Left kidney (tissue), 8 donors: ENCODE measurements around the gene HEPHL1. TPM values are rescaled to one million over a fixed set of nuclear protein-coding genes. Genes with fewer than 3 reads are reported as not detected.
"Not testable (repeated sequence)": the region's sequence is repeated elsewhere in the genome, so short reads cannot be mapped to it uniquely, and the experiment has no call there.

Source experiments
- DNase-seq: peaks from one replicate; pipeline ENCODE4 v3.0.0-alpha.2; 2013
- long read RNA-seq, 8 donors: transcript quantifications; one replicate each; lab custom pipeline, GENCODE V29; 2026
- polyA plus RNA-seq: library from polyadenylated mRNA; unstranded; fragments of 120-200 nt; gene quantifications from one replicate; pipeline ENCODE4 v1.2.1, GENCODE V29; 2013; ENCODE audit not compliant: insufficient read length

HEPHL1 gene
- 0.33 TPM for polyA plus RNA-seq
- long read RNA-seq, donor 1: 0 reads
- long read RNA-seq, donor 2: 0 reads
- long read RNA-seq, donor 3: 0 reads
- long read RNA-seq, donor 4: 0 reads
- long read RNA-seq, donor 5, partial matches to known transcripts: 13 of 13 reads
- long read RNA-seq, donor 5, other reads (novel, unspliced or antisense): 0 of 13 reads
- long read RNA-seq, donor 6: 0 reads
- long read RNA-seq, donor 7, partial matches to known transcripts: 15 of 15 reads
- long read RNA-seq, donor 7, other reads (novel, unspliced or antisense): 0 of 15 reads
- long read RNA-seq, donor 8: 0 reads

GRCh38 chr11:94020777-94021481, at the start of gene HEPHL1:
Gene HEPHL1, plus strand, starts transcription at chr11:94021354. Its CDS starts 15 bp downstream, at chr11:94021369.
- DNase-seq: peak; percentile 39

- no peak for DNase-seq
Measured at GRCh38 chr11:93972790-93973189, 48.4 kb upstream of the HEPHL1 start.

GRCh38 chr11:93973322-93974051, 47.7 kb upstream of the HEPHL1 start:
- DNase-seq: not testable (repeated sequence)

- DNase-seq: no peak
Measured at GRCh38 chr11:93974759-93975158, 46.4 kb upstream of the HEPHL1 start.

GRCh38 chr11:93976577-93977254, 44.4 kb upstream of the HEPHL1 start:
- not testable (repeated sequence) for DNase-seq

- DNase-seq: no peak
Measured at GRCh38 chr11:93983542-93984195, 37.5 kb upstream of the HEPHL1 start.

GRCh38 chr11:93984196-93984567, 37.0 kb upstream of the HEPHL1 start:
- peak; percentile 18 for DNase-seq

GRCh38 chr11:93984936-93985335, 36.2 kb upstream of the HEPHL1 start:
- no peak for DNase-seq

- no peak for DNase-seq
Measured at GRCh38 chr11:93986716-93987115, 34.4 kb upstream of the HEPHL1 start.

GRCh38 chr11:93988455-93988854, 32.7 kb upstream of the HEPHL1 start:
- no peak for DNase-seq

- no peak for DNase-seq
Measured at GRCh38 chr11:93988912-93989311, 32.2 kb upstream of the HEPHL1 start.

- DNase-seq: no peak
Measured at GRCh38 chr11:93993747-93994146, 27.4 kb upstream of the HEPHL1 start.

GRCh38 chr11:93997741-93998140, 23.4 kb upstream of the HEPHL1 start:
- no peak for DNase-seq

GRCh38 chr11:94000659-94001058, 20.5 kb upstream of the HEPHL1 start:
- DNase-seq: no peak

- no peak for DNase-seq
Measured at GRCh38 chr11:94002226-94002625, 18.9 kb upstream of the HEPHL1 start.

GRCh38 chr11:94007426-94007825, 13.7 kb upstream of the HEPHL1 start:
- DNase-seq: no peak

GRCh38 chr11:94007906-94008305, 13.2 kb upstream of the HEPHL1 start:
- DNase-seq: no peak

- no peak for DNase-seq
Measured at GRCh38 chr11:94010136-94010535, 11.0 kb upstream of the HEPHL1 start.

GRCh38 chr11:94011478-94011877, 9.7 kb upstream of the HEPHL1 start:
- no peak for DNase-seq

- DNase-seq: no peak
Measured at GRCh38 chr11:94017446-94017845, 3.7 kb upstream of the HEPHL1 start.

GRCh38 chr11:94018721-94019120, 2.4 kb upstream of the HEPHL1 start:
- DNase-seq: no peak

GRCh38 chr11:94023856-94024255, 2.7 kb downstream of the HEPHL1 start:
- DNase-seq: no peak
